NCI-H187 (cell line): ENCODE data around the gene SPOP.

Experiments
- DNase-seq, 2 experiments: peaks; one replicate each; lab custom pipeline; 2025; lab: John Stamatoyannopoulos, UW

The SPOP gene

DNA sequence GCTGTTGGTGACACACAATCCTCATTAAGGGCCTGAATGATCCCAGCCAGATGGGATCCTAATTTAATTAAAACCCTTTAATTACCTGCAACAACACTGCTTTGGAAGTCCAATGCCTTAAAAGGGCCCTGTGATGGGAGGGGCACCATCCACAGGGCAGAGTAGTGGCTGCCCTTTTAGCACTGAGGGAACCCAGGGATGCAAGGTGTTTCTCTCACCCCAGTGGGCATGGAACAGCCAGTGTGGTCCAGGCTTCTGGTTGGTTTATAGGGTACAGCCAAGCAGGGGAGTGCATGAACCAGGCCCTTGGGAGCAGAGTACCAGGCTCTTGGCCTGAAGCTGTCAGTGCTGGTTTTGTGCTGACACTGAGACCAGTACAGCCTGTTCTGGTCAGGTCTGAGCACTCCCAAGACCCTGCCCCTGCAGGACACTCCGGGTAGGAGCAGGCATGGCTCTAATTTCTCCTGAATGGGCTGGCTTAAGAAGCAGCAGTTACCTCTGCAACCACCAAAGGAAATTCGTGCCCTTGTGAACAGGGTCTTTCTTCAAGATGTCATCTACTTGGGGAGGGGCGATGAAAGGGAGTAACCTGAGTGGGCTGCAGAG, 92.4 kb downstream of the SPOP start:
- DNase-seq: no peak

DNA sequence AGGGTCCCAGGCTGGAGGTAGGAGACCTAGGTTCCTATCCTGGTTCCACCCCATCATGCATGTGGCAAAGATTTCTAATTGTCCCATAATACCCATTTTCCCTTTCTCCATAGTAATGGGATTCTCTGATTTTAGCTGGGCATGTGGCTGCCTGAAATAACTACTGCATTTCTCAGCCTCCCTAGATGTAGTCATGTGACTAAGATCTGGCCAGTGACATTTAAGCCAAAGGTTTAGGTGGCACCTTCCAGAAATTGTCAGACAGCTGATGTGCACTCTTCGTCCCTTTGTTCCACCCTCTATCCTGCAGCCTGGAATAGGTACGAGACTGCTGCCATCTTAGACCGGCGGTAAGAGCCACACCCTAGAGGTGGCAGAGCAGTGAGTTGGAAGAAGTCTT, 94.0 kb downstream of the SPOP start:
- no peak for DNase-seq

DNA sequence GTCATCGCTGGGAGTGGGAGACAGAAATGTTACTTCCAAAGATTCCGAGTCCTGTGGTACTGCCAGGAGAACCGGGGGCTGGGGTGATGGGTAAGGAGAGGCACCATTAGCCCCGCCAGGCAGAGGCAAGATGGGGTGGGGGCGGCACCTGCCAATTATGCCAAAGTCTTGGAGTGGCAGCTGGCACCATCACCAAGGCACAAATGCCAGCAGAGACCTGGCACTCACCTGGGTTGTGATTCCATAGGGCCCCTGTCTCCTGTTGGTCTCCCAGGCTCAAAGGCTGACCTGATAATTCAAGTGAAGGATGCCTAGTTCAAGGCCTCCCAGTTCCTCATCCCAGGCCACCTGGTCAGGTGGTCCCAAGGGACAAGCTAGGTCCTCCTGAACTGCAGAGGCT, 94.7 kb downstream of the SPOP start:
- DNase-seq: no peak

DNA sequence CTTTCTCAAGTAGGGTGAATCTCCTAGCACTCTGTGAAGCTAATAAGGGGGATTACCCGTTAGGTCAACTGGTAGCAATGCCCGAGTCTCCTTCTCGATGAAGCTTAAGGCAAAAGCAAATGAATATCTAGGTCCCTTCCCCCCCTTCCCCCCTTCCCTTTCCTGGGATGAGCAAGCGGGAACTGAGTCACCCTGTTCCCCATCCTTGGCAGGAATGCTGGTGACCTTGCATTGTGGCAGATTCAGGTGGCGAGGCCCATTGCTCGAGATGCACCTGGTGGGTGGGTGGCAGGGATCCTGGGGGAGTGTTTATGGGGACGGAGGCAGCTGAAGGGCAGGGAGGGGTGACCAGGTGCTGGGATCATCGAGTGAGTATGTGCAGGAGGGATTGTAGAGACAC, 95.1 kb downstream of the SPOP start:
- no peak for DNase-seq

DNA sequence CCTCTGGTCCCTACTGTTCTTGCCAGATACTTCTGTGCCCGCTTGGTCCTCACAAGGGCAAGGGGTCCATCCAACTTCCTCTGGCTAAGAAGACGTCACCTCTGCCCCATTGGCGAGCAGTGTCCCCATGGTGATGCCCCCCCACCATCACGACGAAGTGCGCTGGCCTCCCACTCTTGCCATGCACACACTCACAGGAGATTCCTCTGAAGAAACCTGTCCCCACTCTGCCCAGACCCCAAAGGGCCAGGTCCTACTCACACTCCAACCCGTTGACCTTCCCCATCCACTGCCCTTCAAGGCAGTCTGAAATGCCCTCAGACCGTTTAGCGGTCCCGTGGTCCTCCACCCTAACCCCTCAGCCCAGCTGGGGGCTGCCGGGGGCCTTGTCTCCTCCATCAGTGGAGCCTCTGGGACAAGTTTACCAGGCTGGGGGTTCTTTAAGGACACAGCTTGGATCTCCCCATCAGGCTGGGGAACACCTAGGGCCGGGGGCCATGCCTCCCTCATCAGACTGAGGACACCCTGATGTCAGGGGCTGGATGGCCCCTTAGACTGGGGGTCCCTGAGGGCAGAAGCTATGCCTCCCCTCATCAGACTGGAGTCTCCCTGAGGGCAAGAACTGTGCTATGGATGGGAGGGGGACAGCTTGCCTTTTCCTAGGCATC, 95.7 kb downstream of the SPOP start:
- DNase-seq: no peak

DNA sequence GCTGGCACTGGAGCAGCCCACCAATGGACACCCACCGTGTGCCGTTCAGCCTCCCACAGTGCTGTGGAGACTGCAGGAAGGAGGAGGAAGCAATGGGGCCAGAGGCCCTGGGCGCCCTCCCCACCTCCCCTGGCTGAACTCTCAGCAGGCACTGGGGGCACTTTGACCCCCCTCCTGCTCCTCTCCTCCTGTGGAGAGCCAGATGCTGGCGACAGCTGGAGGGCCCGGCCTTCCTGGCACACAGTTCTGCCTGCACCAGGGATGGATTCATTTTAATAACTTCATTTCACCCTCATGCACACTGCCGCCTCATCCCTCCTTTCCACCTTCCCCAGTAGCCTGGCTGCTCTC, 96.3 kb downstream of the SPOP start:
- no peak for DNase-seq

DNA sequence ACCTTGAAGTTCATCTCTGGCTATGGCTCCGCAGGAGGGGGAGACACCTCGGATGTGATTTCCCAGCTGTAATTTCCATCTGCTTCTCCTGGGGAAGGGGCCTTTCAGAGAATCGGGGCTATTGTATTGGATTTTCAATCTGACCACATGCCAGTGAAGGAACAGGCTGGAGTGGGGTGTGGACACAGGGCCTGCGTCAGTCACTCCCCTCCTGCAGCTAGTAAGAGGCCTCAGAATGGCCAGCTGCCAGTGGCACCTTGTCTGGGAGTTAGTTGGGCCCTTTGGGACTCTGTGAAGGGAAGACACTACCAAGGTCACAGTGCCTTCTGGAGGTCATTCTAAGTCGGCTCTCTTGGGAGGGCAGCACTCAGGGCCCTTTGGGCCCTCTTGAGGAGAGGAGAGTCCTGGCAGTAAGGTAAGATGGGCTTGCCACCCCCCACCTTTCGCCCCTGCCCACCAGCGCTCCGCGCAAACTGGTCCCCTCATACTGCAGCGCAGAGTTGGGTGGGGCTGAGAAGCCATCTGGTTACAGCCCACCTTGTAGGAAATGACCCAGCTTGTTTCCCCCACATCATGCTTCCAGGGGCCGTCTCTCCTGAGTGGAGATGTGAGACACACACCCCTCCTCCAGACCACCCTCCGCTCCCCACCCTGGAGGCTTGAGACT, 96.8 kb downstream of the SPOP start:
- DNase-seq: no peak

DNA sequence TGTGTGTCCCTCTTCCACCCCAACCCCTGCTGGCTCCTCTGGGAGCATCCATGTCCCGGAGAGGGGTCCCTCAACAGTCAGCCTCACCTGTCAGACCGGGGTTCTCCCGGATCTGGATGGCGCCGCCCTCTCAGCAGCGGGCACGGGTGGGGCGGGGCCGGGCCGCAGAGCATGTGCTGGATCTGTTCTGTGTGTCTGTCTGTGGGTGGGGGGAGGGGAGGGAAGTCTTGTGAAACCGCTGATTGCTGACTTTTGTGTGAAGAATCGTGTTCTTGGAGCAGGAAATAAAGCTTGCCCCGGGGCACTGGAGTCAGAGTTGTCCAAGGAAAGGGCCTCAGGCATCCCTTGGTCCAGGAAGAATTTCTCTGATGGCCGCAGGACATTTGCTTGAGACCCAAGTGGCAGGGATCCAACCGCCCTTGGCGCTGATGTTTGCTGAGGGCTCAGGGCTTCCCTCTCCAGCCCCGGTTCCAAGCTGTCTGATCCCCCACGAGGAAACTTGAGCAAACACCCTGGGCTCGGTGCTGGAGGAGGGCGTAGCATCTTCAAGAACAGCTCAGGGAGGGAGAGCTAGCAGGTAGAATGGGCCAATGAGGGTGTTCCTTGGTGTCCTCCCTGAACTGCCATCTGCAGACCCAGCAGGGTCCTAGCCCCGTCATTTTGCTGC, 97.7 kb downstream of the SPOP start:
- no peak for DNase-seq

DNA sequence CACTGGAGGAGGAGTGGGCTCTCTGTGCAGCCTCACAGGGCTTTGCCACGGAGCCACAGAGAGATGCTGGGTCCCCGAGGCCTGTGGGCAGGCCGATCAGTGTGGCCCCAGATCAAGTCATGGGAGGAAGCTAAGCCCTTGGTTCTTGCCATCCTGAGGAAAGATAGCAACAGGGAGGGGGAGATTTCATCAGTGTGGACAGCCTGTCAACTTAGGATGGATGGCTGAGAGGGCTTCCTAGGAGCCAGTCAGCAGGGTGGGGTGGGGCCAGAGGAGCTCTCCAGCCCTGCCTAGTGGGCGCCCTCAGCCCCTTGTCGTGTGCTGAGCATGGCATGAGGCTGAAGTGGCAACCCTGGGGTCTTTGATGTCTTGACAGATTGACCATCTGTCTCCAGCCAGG, 98.4 kb downstream of the SPOP start:
- DNase-seq: no peak

GRCh38 chr17:49578952-49579500, 98.9 kb downstream of the SPOP start:
- DNase-seq: no peak

DNA sequence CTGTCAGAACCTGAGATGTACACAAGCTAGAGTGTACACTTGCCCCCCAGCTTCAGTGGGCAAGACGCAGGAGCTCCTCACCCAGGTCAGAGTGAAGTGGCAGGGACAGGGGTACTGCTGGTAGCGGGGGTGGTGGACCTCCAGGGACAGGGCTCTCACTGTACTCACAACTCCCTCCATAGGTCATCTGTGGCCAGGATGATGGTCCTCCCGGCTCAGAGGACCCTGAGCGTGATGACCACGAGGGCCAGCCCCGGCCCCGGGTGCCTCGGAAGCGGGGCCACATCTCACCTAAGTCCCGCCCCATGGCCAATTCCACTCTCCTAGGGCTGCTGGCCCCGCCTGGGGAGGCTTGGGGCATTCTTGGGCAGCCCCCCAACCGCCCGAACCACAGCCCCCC, 99.5 kb downstream of the SPOP start:
- DNase-seq: no peak

GRCh38 chr17:49577963-49578362, 99.9 kb downstream of the SPOP start:
- DNase-seq: no peak

- no peak for DNase-seq
Measured at GRCh38 chr17:49577650-49577934, 100.3 kb downstream of the SPOP start.

DNA sequence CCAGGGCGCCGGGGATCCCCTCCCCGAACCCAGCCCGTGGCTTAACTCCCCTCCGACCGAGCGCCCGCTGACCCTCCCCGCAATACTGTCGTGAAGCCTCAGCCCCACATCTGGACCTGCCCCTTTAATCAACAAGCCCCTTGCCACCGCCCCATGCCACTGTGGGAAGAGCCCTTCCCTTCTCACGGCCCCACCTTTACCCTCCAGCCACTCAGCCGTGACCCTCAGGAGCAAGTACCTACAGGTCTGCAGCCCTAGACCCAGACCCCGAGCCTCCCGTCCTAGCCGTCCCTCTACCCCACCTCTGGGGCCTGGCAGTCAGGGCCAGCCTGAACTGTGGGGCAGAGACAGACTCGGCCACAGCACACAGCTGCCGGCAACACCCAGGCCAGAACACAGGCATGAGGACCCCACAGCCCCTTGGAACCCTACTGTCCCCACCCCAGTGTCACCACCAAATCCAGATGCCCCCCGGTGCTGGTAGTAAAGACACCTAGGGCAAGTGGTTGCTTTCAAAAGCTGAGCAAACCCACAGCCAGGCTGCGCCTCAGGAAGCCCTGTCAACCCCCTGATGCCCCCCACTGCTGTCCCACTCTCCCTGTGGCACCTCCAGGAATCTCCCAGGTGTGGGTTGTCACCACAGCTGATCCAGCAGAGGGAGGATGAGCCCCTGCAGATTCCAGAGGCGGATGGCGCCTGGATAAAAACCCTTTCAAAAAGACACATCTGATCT, 100.8 kb downstream of the SPOP start:
- DNase-seq: no peak

- DNase-seq: no peak
Measured at GRCh38 chr17:49576088-49576916, 101.6 kb downstream of the SPOP start.

- DNase-seq: no peak
Measured at GRCh38 chr17:49575679-49576087, 102.2 kb downstream of the SPOP start, which contains the start of gene NXPH3. Gene NXPH3, plus strand, starts transcription at chr17:49575871. Its CDS starts 349 bp downstream, at chr17:49576220.

- DNase-seq: no peak
Measured at GRCh38 chr17:49574945-49575678, 102.8 kb downstream of the SPOP start.

DNA sequence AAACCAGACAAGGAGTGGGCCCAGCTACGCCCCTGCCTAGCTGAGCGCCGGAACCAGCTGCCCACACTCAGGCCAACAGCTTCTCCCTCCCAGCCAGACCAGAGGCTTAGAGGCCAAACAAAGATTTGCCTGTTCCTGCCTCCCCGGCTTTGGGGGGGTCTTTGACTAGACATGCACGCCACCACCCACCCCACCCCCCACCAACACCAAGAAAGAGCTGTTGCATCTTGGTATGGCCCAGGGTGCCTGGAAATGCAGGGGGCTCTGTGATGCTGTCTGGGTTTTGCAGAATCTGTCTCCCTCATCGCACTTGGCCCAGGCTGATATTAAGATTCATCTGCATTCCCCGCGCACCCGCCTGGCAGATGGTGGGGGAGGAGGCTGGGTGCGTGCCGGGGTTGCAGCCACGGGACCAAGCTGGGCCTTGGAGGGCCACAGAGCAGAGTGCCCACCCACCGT, 103.5 kb downstream of the SPOP start:
- DNase-seq: no peak

DNA sequence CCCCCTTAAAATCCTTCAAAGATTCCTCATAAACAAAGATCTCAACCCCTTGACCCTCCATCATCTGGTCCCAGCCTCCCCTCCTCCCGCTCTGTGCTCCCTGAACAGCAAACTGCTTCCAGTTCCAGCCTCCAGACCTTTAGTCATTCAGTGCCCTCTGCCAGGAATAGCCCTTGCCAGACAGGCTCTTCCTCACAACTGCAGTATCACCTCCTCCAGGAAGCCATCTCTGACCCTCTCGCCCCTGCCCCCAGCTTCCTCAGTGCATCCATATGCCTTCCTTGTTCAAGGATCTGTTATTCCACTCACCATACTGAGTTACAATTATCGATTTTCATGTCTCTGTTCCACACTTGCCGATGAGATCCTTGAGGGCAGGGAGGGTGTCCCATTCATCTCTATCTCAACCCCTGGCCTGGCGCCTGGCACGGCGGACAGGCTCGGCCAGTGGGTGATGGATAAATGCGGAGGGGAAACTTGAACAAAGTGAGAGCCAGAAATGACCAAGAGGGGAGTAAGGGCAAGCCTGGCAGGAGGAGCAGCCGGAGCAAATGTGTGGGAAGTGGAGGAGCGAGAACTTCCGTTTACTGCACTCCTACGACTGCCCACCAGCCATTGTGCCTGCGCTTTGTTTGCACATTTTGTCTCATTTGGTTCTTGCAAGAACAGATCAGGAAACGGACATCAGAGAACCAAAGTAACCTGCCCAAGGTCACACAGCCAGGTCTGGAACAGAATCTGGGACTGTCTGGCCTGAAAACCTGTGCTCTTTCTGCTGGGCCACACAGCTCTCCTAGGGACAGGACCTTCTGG, 104.2 kb downstream of the SPOP start:
- DNase-seq: no peak
